ENCODE measurements around the gene REG4. TPM values are rescaled to one million over a fixed set of nuclear protein-coding genes. Genes with fewer than 3 reads are reported as not detected.

REG4 gene
- total and polyA plus RNA-seq, 4 experiments from 2014 or later = 0.18 to 0.25 TPM; not detected in 2

GRCh38 chr1:119771016-119771415, 40.2 kb downstream of the REG4 start:
- no peaks in the 10 kb centered on the region for H3K27me3 ChIP-seq (ENCODE audit: insufficient read depth, low read length)
- no peaks in the 10 kb centered on the region for H3K36me3 Mint-ChIP-seq
- no peaks in the 10 kb centered on the region for H3K4me1 ChIP-seq (ENCODE audit: insufficient read depth, low read length)
- no peaks in the 10 kb centered on the region for H3K9me3 ChIP-seq (ENCODE audit: control insufficient read depth in 1 of 2, low read length in 2 of 2)
- H3K4me3 Mint-ChIP-seq = no peak overlapping the region
- H3K36me3 ChIP-seq (ENCODE audit: insufficient read depth, low read length) = no peaks in the 10 kb centered on the region
- peaks cover 10 to 12% of the 10 kb centered on the region in 2 donors for H3K27me3 Mint-ChIP-seq
- POLR2A ChIA-PET (ENCODE audit: partially characterized antibody) = no interaction called here
- no peak for DNase-seq
- no peak overlapping the region for H3K27ac ChIP-seq (ENCODE audit: low read depth, low read length)
- intact Hi-C loops (cut with micrococcal nuclease) = no loop called here
- CTCF ChIA-PET (ENCODE audit: partially characterized antibody) = no interaction called here
- H3K27ac Mint-ChIP-seq = no peak overlapping the region
- H3K4me1 Mint-ChIP-seq = no peaks in the 10 kb centered on the region
- no peak overlapping the region for H3K4me3 ChIP-seq (ENCODE audit: low read length in 2 of 2)
- H3K9me3 Mint-ChIP-seq = no peaks in the 10 kb centered on the region

- Histone ChIP-seq H3K4me1 (ENCODE audit: insufficient read depth, low read length) (no peaks in the 10 kb centered on the region), H3K36me3 (ENCODE audit: insufficient read depth, low read length) (no peaks in the 10 kb centered on the region), H3K4me3 (ENCODE audit: low read length in 2 of 2) (no peak within 1 kb of the TSS), H3K9me3 (ENCODE audit: control insufficient read depth in 1 of 2, low read length in 2 of 2) (no peaks in the 10 kb centered on the region), H3K27ac (ENCODE audit: low read depth, low read length) (no peak within 1 kb of the TSS), H3K27me3 (ENCODE audit: insufficient read depth, low read length) (no peaks in the 10 kb centered on the region)
- DNase-seq = no peak
- ChIA-PET CTCF (ENCODE audit: partially characterized antibody) (no interaction called here), POLR2A (ENCODE audit: partially characterized antibody) (no interaction called here)
- Mint-ChIP-seq H3K36me3 (no peaks in the 10 kb centered on the region), H3K27me3 (peaks cover 12 to 18% of the 10 kb centered on the region in 2 donors), H3K9me3 (no peaks in the 10 kb centered on the region), H3K4me1 (no peaks in the 10 kb centered on the region), H3K4me3 (no peak within 1 kb of the TSS), H3K27ac (no peak within 1 kb of the TSS)
- intact Hi-C loops (cut with micrococcal nuclease) = no loop called here
Measured at GRCh38 chr1:119768778-119769177, 42.5 kb downstream of the REG4 start, which contains the start of gene HMGCS2. HMGCS2 (minus strand) TSS chr1:119768905; CDS start chr1:119768844, 61 bp downstream.

GRCh38 chr1:119767486-119767885, 43.8 kb downstream of the REG4 start:
- Mint-ChIP-seq H3K27ac (no peak overlapping the region), H3K27me3 (peaks cover 8 to 14% of the 10 kb centered on the region in 2 donors), H3K4me3 (no peak overlapping the region), H3K36me3 (no peaks in the 10 kb centered on the region), H3K9me3 (no peaks in the 10 kb centered on the region), H3K4me1 (no peaks in the 10 kb centered on the region)
- Histone ChIP-seq H3K27me3 (ENCODE audit: insufficient read depth, low read length) (no peaks in the 10 kb centered on the region), H3K36me3 (ENCODE audit: insufficient read depth, low read length) (no peaks in the 10 kb centered on the region), H3K9me3 (ENCODE audit: control insufficient read depth in 1 of 2, low read length in 2 of 2) (no peaks in the 10 kb centered on the region), H3K4me3 (ENCODE audit: low read length in 2 of 2) (no peak overlapping the region), H3K27ac (ENCODE audit: low read depth, low read length) (no peak overlapping the region), H3K4me1 (ENCODE audit: insufficient read depth, low read length) (no peaks in the 10 kb centered on the region)
- POLR2A ChIA-PET (ENCODE audit: partially characterized antibody) = no interaction called here
- no peak for DNase-seq
- CTCF ChIA-PET (ENCODE audit: partially characterized antibody) = no interaction called here
- intact Hi-C loops (cut with micrococcal nuclease) = no loop called here

GRCh38 chr1:119766374-119766794, 44.9 kb downstream of the REG4 start:
- Histone ChIP-seq H3K4me1 (ENCODE audit: insufficient read depth, low read length) (no peaks in the 10 kb centered on the region), H3K27ac (ENCODE audit: low read depth, low read length) (no peak overlapping the region), H3K36me3 (ENCODE audit: insufficient read depth, low read length) (no peaks in the 10 kb centered on the region), H3K27me3 (ENCODE audit: insufficient read depth, low read length) (no peaks in the 10 kb centered on the region), H3K4me3 (ENCODE audit: low read length in 2 of 2) (no peak overlapping the region), H3K9me3 (ENCODE audit: control insufficient read depth in 1 of 2, low read length in 2 of 2) (no peaks in the 10 kb centered on the region)
- intact Hi-C loops (cut with micrococcal nuclease) = no loop called here
- Mint-ChIP-seq H3K27me3 (peaks cover 8 to 14% of the 10 kb centered on the region in 2 donors), H3K4me1 (no peaks in the 10 kb centered on the region), H3K36me3 (no peaks in the 10 kb centered on the region), H3K27ac (no peak overlapping the region), H3K4me3 (no peak overlapping the region), H3K9me3 (no peaks in the 10 kb centered on the region)
- DNase-seq = no peak
- POLR2A ChIA-PET (ENCODE audit: partially characterized antibody) = no interaction called here
- CTCF ChIA-PET (ENCODE audit: partially characterized antibody) = no interaction called here

- Mint-ChIP-seq H3K4me3 (no peak overlapping the region), H3K36me3 (no peaks in the 10 kb centered on the region), H3K27me3 (peaks cover 11 to 17% of the 10 kb centered on the region in 2 donors), H3K27ac (no peak overlapping the region), H3K9me3 (no peaks in the 10 kb centered on the region), H3K4me1 (no peaks in the 10 kb centered on the region)
- POLR2A ChIA-PET (ENCODE audit: partially characterized antibody) = no interaction called here
- CTCF ChIA-PET (ENCODE audit: partially characterized antibody) = interaction anchor here (2.1 kb wide), 1 partner anchor 45 kb away, joined by 4 read pairs; no protein-coding TSS in a partner anchor
- no peaks in the 10 kb centered on the region for H3K27me3 ChIP-seq (ENCODE audit: insufficient read depth, low read length)
- no peaks in the 10 kb centered on the region for H3K4me1 ChIP-seq (ENCODE audit: insufficient read depth, low read length)
- no peaks in the 10 kb centered on the region for H3K9me3 ChIP-seq (ENCODE audit: control insufficient read depth in 1 of 2, low read length in 2 of 2)
- intact Hi-C loops (cut with micrococcal nuclease) = no loop called here
- no peaks in the 10 kb centered on the region for H3K36me3 ChIP-seq (ENCODE audit: insufficient read depth, low read length)
- H3K4me3 ChIP-seq (ENCODE audit: low read length in 2 of 2) = no peak overlapping the region
- no peak for DNase-seq
- H3K27ac ChIP-seq (ENCODE audit: low read depth, low read length) = no peak overlapping the region
Measured at GRCh38 chr1:119764220-119764619, 47.0 kb downstream of the REG4 start.

GRCh38 chr1:119762953-119763352, 48.3 kb downstream of the REG4 start:
- Mint-ChIP-seq H3K27ac (no peak overlapping the region), H3K4me1 (no peaks in the 10 kb centered on the region), H3K9me3 (no peaks in the 10 kb centered on the region), H3K36me3 (no peaks in the 10 kb centered on the region), H3K4me3 (no peak overlapping the region), H3K27me3 (peaks cover 13 to 17% of the 10 kb centered on the region in 2 donors)
- no peaks in the 10 kb centered on the region for H3K4me1 ChIP-seq (ENCODE audit: insufficient read depth, low read length)
- no peaks in the 10 kb centered on the region for H3K9me3 ChIP-seq (ENCODE audit: control insufficient read depth in 1 of 2, low read length in 2 of 2)
- H3K27me3 ChIP-seq (ENCODE audit: insufficient read depth, low read length) = no peaks in the 10 kb centered on the region
- no peak for DNase-seq
- H3K27ac ChIP-seq (ENCODE audit: low read depth, low read length) = no peak overlapping the region
- H3K36me3 ChIP-seq (ENCODE audit: insufficient read depth, low read length) = no peaks in the 10 kb centered on the region
- CTCF ChIA-PET (ENCODE audit: partially characterized antibody) = no interaction called here
- POLR2A ChIA-PET (ENCODE audit: partially characterized antibody) = no interaction called here
- no peak overlapping the region for H3K4me3 ChIP-seq (ENCODE audit: low read length in 2 of 2)
- intact Hi-C loops (cut with micrococcal nuclease) = no loop called here

GRCh38 chr1:119762409-119762808, 48.9 kb downstream of the REG4 start:
- H3K4me1 ChIP-seq (ENCODE audit: insufficient read depth, low read length) = no peaks in the 10 kb centered on the region

GRCh38 chr1:119758584-119758983, 52.7 kb downstream of the REG4 start:
- POLR2A ChIA-PET (ENCODE audit: partially characterized antibody) = no interaction called here
- H3K27me3 ChIP-seq (ENCODE audit: insufficient read depth, low read length) = no peaks in the 10 kb centered on the region
- H3K9me3 ChIP-seq (ENCODE audit: control insufficient read depth in 1 of 2, low read length in 2 of 2) = no peaks in the 10 kb centered on the region
- H3K27ac Mint-ChIP-seq = no peak overlapping the region
- H3K4me3 Mint-ChIP-seq = no peak overlapping the region
- H3K27ac ChIP-seq (ENCODE audit: low read depth, low read length) = no peak overlapping the region
- CTCF ChIA-PET (ENCODE audit: partially characterized antibody) = no interaction called here
- DNase-seq = no peak
- H3K27me3 Mint-ChIP-seq = peaks cover 3 to 9% of the 10 kb centered on the region in 2 donors
- H3K4me1 Mint-ChIP-seq = no peaks in the 10 kb centered on the region
- intact Hi-C loops (cut with micrococcal nuclease) = no loop called here
- no peaks in the 10 kb centered on the region for H3K36me3 ChIP-seq (ENCODE audit: insufficient read depth, low read length)
- no peaks in the 10 kb centered on the region for H3K9me3 Mint-ChIP-seq
- no peak overlapping the region for H3K4me3 ChIP-seq (ENCODE audit: low read length in 2 of 2)
- H3K36me3 Mint-ChIP-seq = no peaks in the 10 kb centered on the region
- H3K4me1 ChIP-seq (ENCODE audit: insufficient read depth, low read length) = no peaks in the 10 kb centered on the region

More at GRCh38 chr1:119762409-119762808, 48.9 kb downstream of the REG4 start:
- intact Hi-C loops (cut with micrococcal nuclease) = no loop called here
- Mint-ChIP-seq H3K36me3 (no peaks in the 10 kb centered on the region), H3K9me3 (no peaks in the 10 kb centered on the region), H3K27me3 (peaks cover 13 to 15% of the 10 kb centered on the region in 2 donors), H3K4me3 (no peak overlapping the region), H3K27ac (no peak overlapping the region), H3K4me1 (no peaks in the 10 kb centered on the region)
- CTCF ChIA-PET (ENCODE audit: partially characterized antibody) = no interaction called here
- no peak for DNase-seq
- Histone ChIP-seq H3K27ac (ENCODE audit: low read depth, low read length) (no peak overlapping the region), H3K4me3 (ENCODE audit: low read length in 2 of 2) (no peak overlapping the region), H3K9me3 (ENCODE audit: control insufficient read depth in 1 of 2, low read length in 2 of 2) (no peaks in the 10 kb centered on the region), H3K36me3 (ENCODE audit: insufficient read depth, low read length) (no peaks in the 10 kb centered on the region), H3K27me3 (ENCODE audit: insufficient read depth, low read length) (no peaks in the 10 kb centered on the region)
- POLR2A ChIA-PET (ENCODE audit: partially characterized antibody) = no interaction called here
